ENCODE data around the gene ZBTB40.

ZBTB40 gene

GRCh38 chr1:22547818-22548462, 96.3 kb downstream of the ZBTB40 start:
- Histone ChIP-seq H3K27me3 (ENCODE audit: insufficient read depth, low read depth, severe bottlenecking) (no peaks in the 10 kb centered on the region), H3K9me3 (ENCODE audit: severe bottlenecking) (no peaks in the 10 kb centered on the region), H3K36me3 (no peaks in the 10 kb centered on the region), H3K27ac (no peak overlapping the region), H3K4me3 (ENCODE audit: low read depth, low read length) (no peak overlapping the region)
- no peak for DNase-seq
- TF ChIP-seq CTCF (IDR thresholded peaks at IDR 0.05; ENCODE audit: low read depth, low read length) = no peak

- Histone ChIP-seq H3K9me3 (ENCODE audit: severe bottlenecking) (no peaks in the 10 kb centered on the region), H3K27me3 (ENCODE audit: insufficient read depth, low read depth, severe bottlenecking) (no peaks in the 10 kb centered on the region), H3K27ac (no peak overlapping the region), H3K4me3 (ENCODE audit: low read depth, low read length) (no peak overlapping the region), H3K36me3 (no peaks in the 10 kb centered on the region)
- no peak for DNase-seq
- no peak for TF ChIP-seq CTCF (IDR thresholded peaks at IDR 0.05; ENCODE audit: low read depth, low read length)
These were observed 98.4 kb downstream of the ZBTB40 start for GRCh38 chr1:22550021-22550420.

GRCh38 chr1:22551591-22551990, 99.9 kb downstream of the ZBTB40 start:
- no peaks in the 10 kb centered on the region for H3K27me3 ChIP-seq (ENCODE audit: insufficient read depth, low read depth, severe bottlenecking)
- no peak for TF ChIP-seq CTCF (IDR thresholded peaks at IDR 0.05; ENCODE audit: low read depth, low read length)
- H3K27ac ChIP-seq = no peak overlapping the region
- no peak overlapping the region for H3K4me3 ChIP-seq (ENCODE audit: low read depth, low read length)
- no peaks in the 10 kb centered on the region for H3K9me3 ChIP-seq (ENCODE audit: severe bottlenecking)
- H3K36me3 ChIP-seq = no peaks in the 10 kb centered on the region
- DNase-seq = no peak

GRCh38 chr1:22552021-22552420, 100.4 kb downstream of the ZBTB40 start:
- TF ChIP-seq CTCF (IDR thresholded peaks at IDR 0.05; ENCODE audit: low read depth, low read length) = no peak
- H3K27me3 ChIP-seq (ENCODE audit: insufficient read depth, low read depth, severe bottlenecking) = no peaks in the 10 kb centered on the region

GRCh38 chr1:22553104-22553880, 101.6 kb downstream of the ZBTB40 start:
- H3K9me3 ChIP-seq (ENCODE audit: severe bottlenecking) = no peaks in the 10 kb centered on the region
- no peak for DNase-seq
- H3K27ac ChIP-seq = no peak overlapping the region
- H3K36me3 ChIP-seq = no peaks in the 10 kb centered on the region
- H3K27me3 ChIP-seq (ENCODE audit: insufficient read depth, low read depth, severe bottlenecking) = no peaks in the 10 kb centered on the region
- H3K4me3 ChIP-seq (ENCODE audit: low read depth, low read length) = no peak overlapping the region
- no peak for TF ChIP-seq CTCF (IDR thresholded peaks at IDR 0.05; ENCODE audit: low read depth, low read length)

More at GRCh38 chr1:22552021-22552420, 100.4 kb downstream of the ZBTB40 start:
- DNase-seq = no peak
- H3K27ac ChIP-seq = no peak overlapping the region
- no peaks in the 10 kb centered on the region for H3K36me3 ChIP-seq
- H3K9me3 ChIP-seq (ENCODE audit: severe bottlenecking) = no peaks in the 10 kb centered on the region
- no peak overlapping the region for H3K4me3 ChIP-seq (ENCODE audit: low read depth, low read length)

Measured in WERI-Rb-1 (cell line).